CD14-positive monocyte (primary cell): ENCODE measurements around the gene CELA3B. TPM values are rescaled to one million over a fixed set of nuclear protein-coding genes. Genes with fewer than 3 reads are reported as not detected.
A peak's percentile ranks its signal among the peaks of the same experiment; 100 is the strongest.

ENCODE experiments used
- DNase-seq, 3 donors: peaks; one replicate each; pipeline ENCODE4 v3.0.0-alpha.2; 2011 to 2022
- H2AFZ ChIP-seq: 2 replicates; pipeline ENCODE4 v1.6.0; 2012; ENCODE audit warnings: mild to moderate bottlenecking, low read depth, low read length, inconsistent platforms; ENCODE audit not compliant: insufficient read depth, poor library complexity, severe bottlenecking
- H3K27ac ChIP-seq, 2 donors: 1 replicate in 1 of 2; 2 replicates in 1 of 2; pipeline ENCODE4 v1.5.1; 2012 to 2013; ENCODE audit warnings: low read length in 2 of 2, control low read depth in 1 of 2, inconsistent platforms in 1 of 2, low read depth in 1 of 2, mild to moderate bottlenecking in 1 of 2
- H3K27me3 ChIP-seq, 2 donors: one replicate each; pipeline versions ENCODE4 v1.6.0 to v1.6.1; 2011 to 2013; ENCODE audit warnings: low read length in 2 of 2; ENCODE audit not compliant: control insufficient read depth in 2 of 2, insufficient read depth in 2 of 2
- H3K36me3 ChIP-seq, 2 donors: replicated peaks in 1 of 2; 1 replicate in 1 of 2; 2 replicates in 1 of 2; pipeline versions ENCODE4 v1.5.1 to v1.6.1; 2012 to 2013; ENCODE audit warnings: low read length in 2 of 2, control low read depth in 1 of 2, inconsistent platforms in 1 of 2, mild to moderate bottlenecking in 1 of 2; ENCODE audit not compliant: insufficient read depth in 2 of 2, control insufficient read depth in 1 of 2
- H3K4me1 ChIP-seq, 2 donors: 1 replicate in 1 of 2; 2 replicates in 1 of 2; pipeline versions ENCODE4 v1.5.1 to v1.6.1; 2012 to 2013; ENCODE audit warnings: low read length in 2 of 2, control low read depth in 1 of 2, inconsistent platforms in 1 of 2, mild to moderate bottlenecking in 1 of 2, moderate library complexity in 1 of 2; ENCODE audit not compliant: insufficient read depth in 2 of 2, control insufficient read depth in 1 of 2
- H3K4me2 ChIP-seq: replicated peaks from 2 replicates; pipeline ENCODE3; 2012; ENCODE audit warnings: low read length, moderate library complexity, mild to moderate bottlenecking; ENCODE audit not compliant: poor library complexity, severe bottlenecking; ENCODE audit errors: extremely low read depth
- H3K4me3 ChIP-seq, 3 experiments: fragments of 200-600 bp in 1 of 3; sonication (generic) in 1 of 3; replicated peaks in 1 of 3; 1 replicate in 2 of 3; 2 replicates in 1 of 3; pipeline ENCODE4 v1.5.1; 2011 to 2013; ENCODE audit warnings: low read length in 3 of 3, mild to moderate bottlenecking in 3 of 3, control low read depth in 2 of 3, low read depth in 2 of 3, inconsistent platforms in 1 of 3, moderate library complexity in 1 of 3
- H3K79me2 ChIP-seq: 2 replicates; pipeline ENCODE4 v1.6.0; 2012; ENCODE audit warnings: mild to moderate bottlenecking, control low read depth, inconsistent platforms, low read length, moderate library complexity; ENCODE audit not compliant: insufficient read depth
- H3K9ac ChIP-seq: 2 replicates; pipeline ENCODE4 v1.6.0; 2017; ENCODE audit warnings: low read length, mild to moderate bottlenecking; ENCODE audit not compliant: insufficient read depth, poor library complexity, severe bottlenecking
- H3K9me3 ChIP-seq, 2 donors: replicated peaks in 1 of 2; 1 replicate in 1 of 2; 2 replicates in 1 of 2; pipeline versions ENCODE4 v1.5.1 to v1.6.1; 2012 to 2013; ENCODE audit warnings: low read length in 2 of 2, control low read depth in 1 of 2; ENCODE audit not compliant: control insufficient read depth in 1 of 2, insufficient read depth in 1 of 2
- H4K20me1 ChIP-seq: 2 replicates; pipeline ENCODE4 v1.6.0; 2012; ENCODE audit warnings: mild to moderate bottlenecking, low read length, control low read depth, moderate library complexity; ENCODE audit not compliant: insufficient read depth
- H3K27ac Mint-ChIP-seq, 7 donors: one replicate each; pipeline ENCODE4 v1.8.0; 2020; ENCODE audit warnings: mild to moderate bottlenecking in 7 of 7, mixed read lengths in 7 of 7, moderate library complexity in 6 of 7, inconsistent platforms in 2 of 7
- H3K27me3 Mint-ChIP-seq, 3 donors: one replicate each; pipeline ENCODE4 v1.8.0; 2021 to 2022; ENCODE audit warnings: low read depth in 3 of 3, mild to moderate bottlenecking in 3 of 3, mixed read lengths in 3 of 3, moderate library complexity in 3 of 3, inconsistent platforms in 1 of 3
- H3K36me3 Mint-ChIP-seq, 2 donors: one replicate each; pipeline ENCODE4 v1.8.0; 2020; ENCODE audit warnings: mixed read lengths in 2 of 2, inconsistent platforms in 1 of 2, mild to moderate bottlenecking in 1 of 2
- H3K4me1 Mint-ChIP-seq: one replicate; pipeline ENCODE4 v1.8.0; 2020; ENCODE audit warnings: mild to moderate bottlenecking, mixed read lengths
- H3K4me3 Mint-ChIP-seq, 2 donors: one replicate each; pipeline ENCODE4 v1.8.0; 2020; ENCODE audit warnings: mild to moderate bottlenecking in 2 of 2, mixed read lengths in 2 of 2, moderate library complexity in 1 of 2
- H3K9me3 Mint-ChIP-seq, 7 donors: one replicate each; pipeline ENCODE4 v1.8.0; 2020 to 2022; ENCODE audit warnings: mixed read lengths in 7 of 7, mild to moderate bottlenecking in 6 of 7, moderate library complexity in 6 of 7, inconsistent platforms in 2 of 7
- WGBS: methylation state at CpG from one replicate; pipeline ENCODE4 v1.1.5; 2013; ENCODE audit warnings: missing lambda C conversion rate; ENCODE audit not compliant: insufficient coverage; 5-methylcytosine and 5-hydroxymethylcytosine counted together
- intact Hi-C, 2 donors: fragments of 100-400 bp; cut with micrococcal nuclease; formaldehyde crosslinking; loops; one replicate each; pipeline versions ENCODE4 v1.15.0 to v1.15.1; 2023
- polyA plus RNA-seq, 3 donors: library from polyadenylated mRNA; depleted of rRNA in 1 of 3; unstranded in 2 of 3; stranded (reverse) in 1 of 3; fragments of 300-500 nt in 2 of 3; fragments of >200 nt in 1 of 3; fragmentation: Illumina TruSeq in 2 of 3; gene quantifications; 1 replicate in 2 of 3; 2 replicates in 1 of 3; pipeline ENCODE4 v1.2.3, GENCODE V29; 2012 to 2021
- TF ChIP-seq, protein P1 (sequence below): fragments of 200-600 bp; IDR thresholded peaks from one replicate; pipeline ENCODE4 v1.8.0; 2022; ENCODE audit warnings: antibody characterized with exemption, mild to moderate bottlenecking

The CELA3B gene
- polyA plus RNA-seq, 3 donors: not detected

GRCh38 chr1:21940492-21940891 lies 36.3 kb upstream of the CELA3B start:
- 100% methylated on average over 1 of the region's 2 CpGs for WGBS
- H3K4me3 Mint-ChIP-seq: no peak overlapping the region

DNA sequence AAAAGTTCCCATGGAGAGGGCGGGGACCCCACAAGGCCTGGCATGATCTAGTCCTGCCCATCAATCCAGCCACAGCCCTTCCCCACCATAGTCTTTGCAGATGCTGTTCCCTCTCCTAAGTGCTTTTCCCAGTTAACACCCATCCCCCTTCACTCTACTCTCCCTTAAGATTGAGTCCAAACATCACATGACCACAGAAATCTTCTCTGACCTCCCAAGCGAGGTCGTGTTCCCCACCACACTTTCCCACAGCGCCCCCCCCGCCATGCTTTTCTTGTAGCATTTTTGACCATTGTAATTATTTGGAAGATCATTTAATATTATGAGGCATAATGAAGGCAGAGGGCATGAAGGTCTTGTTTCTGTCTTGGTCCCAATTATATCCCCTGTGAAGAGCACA lies 35.5 kb upstream of the CELA3B start:
- Mint-ChIP-seq H3K4me1 (peaks cover 28% of the 10 kb centered on the region), H3K9me3 (peaks cover 0 to 2% (median 0%) of the 10 kb centered on the region in 7 donors), H3K27me3 (peaks cover 3 to 9% (median 9%) of the 10 kb centered on the region in 3 donors), H3K4me3 (no peak overlapping the region), H3K36me3 (peaks cover 0 to 3% of the 10 kb centered on the region in 2 donors), H3K27ac (peak overlapping the region in 1 of 7 donors; percentile 54)
- H3K4me3 ChIP-seq: no peak overlapping the region
- H4K20me1 ChIP-seq: no peaks in the 10 kb centered on the region
- H3K9me3 ChIP-seq: no peaks in the 10 kb centered on the region
- no peak overlapping the region for H3K4me2 ChIP-seq
- intact Hi-C loops: no loop called here
- TF ChIP-seq, protein P1, sequence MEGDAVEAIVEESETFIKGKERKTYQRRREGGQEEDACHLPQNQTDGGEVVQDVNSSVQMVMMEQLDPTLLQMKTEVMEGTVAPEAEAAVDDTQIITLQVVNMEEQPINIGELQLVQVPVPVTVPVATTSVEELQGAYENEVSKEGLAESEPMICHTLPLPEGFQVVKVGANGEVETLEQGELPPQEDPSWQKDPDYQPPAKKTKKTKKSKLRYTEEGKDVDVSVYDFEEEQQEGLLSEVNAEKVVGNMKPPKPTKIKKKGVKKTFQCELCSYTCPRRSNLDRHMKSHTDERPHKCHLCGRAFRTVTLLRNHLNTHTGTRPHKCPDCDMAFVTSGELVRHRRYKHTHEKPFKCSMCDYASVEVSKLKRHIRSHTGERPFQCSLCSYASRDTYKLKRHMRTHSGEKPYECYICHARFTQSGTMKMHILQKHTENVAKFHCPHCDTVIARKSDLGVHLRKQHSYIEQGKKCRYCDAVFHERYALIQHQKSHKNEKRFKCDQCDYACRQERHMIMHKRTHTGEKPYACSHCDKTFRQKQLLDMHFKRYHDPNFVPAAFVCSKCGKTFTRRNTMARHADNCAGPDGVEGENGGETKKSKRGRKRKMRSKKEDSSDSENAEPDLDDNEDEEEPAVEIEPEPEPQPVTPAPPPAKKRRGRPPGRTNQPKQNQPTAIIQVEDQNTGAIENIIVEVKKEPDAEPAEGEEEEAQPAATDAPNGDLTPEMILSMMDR: no peak
- no peaks in the 10 kb centered on the region for H3K79me2 ChIP-seq
- DNase-seq: no peak
- peaks cover 2 to 4% of the 10 kb centered on the region in 2 donors for H3K27me3 ChIP-seq
- no peak overlapping the region for H2AFZ ChIP-seq
- no peak overlapping the region for H3K27ac ChIP-seq
- no peak overlapping the region for H3K9ac ChIP-seq
- no peaks in the 10 kb centered on the region for H3K36me3 ChIP-seq
- H3K4me1 ChIP-seq: peaks cover 19 to 33% of the 10 kb centered on the region in 2 donors
- no CpG with 5 or more reads among the region's 5 CpGs for WGBS

More at GRCh38 chr1:21940492-21940891, 36.3 kb upstream of the CELA3B start:
- no peak overlapping the region for H3K4me3 ChIP-seq
- no peak overlapping the region for H3K4me2 ChIP-seq
- Mint-ChIP-seq H3K9me3 (peaks cover 0 to 2% (median 0%) of the 10 kb centered on the region in 7 donors), H3K36me3 (peaks cover 0 to 3% of the 10 kb centered on the region in 2 donors), H3K27ac (no peak overlapping the region), H3K27me3 (peaks cover 12 to 18% (median 14%) of the 10 kb centered on the region in 3 donors), H3K4me1 (peaks cover 31% of the 10 kb centered on the region)
- intact Hi-C loops: no loop called here
- peak overlapping the region; percentile 19 for H2AFZ ChIP-seq
- TF ChIP-seq, protein P1: no peak
- H3K9me3 ChIP-seq: no peaks in the 10 kb centered on the region
- no peak overlapping the region for H3K9ac ChIP-seq
- no peaks in the 10 kb centered on the region for H3K79me2 ChIP-seq
- peaks cover 23 to 36% of the 10 kb centered on the region in 2 donors for H3K4me1 ChIP-seq
- DNase-seq: no peak
- H3K27me3 ChIP-seq: peaks cover 4 to 9% of the 10 kb centered on the region in 2 donors
- H3K27ac ChIP-seq: no peak overlapping the region
- H4K20me1 ChIP-seq: no peaks in the 10 kb centered on the region
- no peaks in the 10 kb centered on the region for H3K36me3 ChIP-seq
